UCSD-AML1 (cell line): Measurements from ENCODE around the gene PHF21B.

ENCODE experiments used
- DNase-seq: peaks from one replicate; lab custom pipeline; 2025; ENCODE audit not compliant: unreplicated experiment; lab: John Stamatoyannopoulos, UW

PHF21B gene

DNA sequence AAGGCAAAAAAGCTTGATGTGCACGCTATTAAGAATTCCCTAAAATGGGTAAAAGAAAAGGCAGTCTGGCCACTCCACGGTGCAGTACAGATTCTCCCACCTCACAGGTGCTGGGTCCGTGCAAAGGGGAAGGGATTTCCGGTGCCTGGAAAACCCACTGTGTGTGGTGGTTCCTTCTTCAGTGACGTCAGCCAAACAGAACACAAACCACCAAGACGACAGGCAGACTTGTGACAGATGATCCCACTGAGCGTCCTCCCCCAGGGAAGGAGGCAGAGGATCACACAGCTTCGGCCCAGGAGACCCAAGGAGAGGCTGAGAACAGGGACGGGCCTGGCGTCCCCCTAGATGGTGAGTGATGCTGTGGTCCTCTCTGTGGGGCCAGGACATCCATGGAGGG, 18.6 kb downstream of the PHF21B start:
- no peak for DNase-seq

DNA sequence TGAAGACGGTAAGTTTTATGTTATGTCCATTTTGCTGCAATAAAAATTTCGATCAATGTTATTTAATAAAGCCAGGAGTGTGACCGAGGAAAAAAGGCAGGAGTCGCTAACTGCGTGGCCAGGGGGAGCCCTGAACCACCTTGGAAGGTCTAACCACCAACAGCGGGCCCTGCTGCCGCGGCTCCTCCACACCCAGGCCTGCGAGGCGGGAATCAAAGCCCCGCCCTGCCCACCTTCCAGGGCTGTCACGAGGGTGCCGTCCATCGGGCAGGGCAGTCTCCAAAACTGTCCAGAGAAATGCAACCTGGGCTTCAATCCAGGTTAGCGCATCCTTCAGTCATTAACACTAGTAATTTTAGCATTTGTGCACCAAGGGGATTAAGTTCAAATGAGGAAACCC, 19.0 kb downstream of the PHF21B start:
- DNase-seq = no peak

GRCh38 chr22:44990328-44990727, 19.5 kb downstream of the PHF21B start:
- DNase-seq = no peak

- DNase-seq = no peak
Measured at GRCh38 chr22:44988671-44989070, 21.1 kb downstream of the PHF21B start.

DNA sequence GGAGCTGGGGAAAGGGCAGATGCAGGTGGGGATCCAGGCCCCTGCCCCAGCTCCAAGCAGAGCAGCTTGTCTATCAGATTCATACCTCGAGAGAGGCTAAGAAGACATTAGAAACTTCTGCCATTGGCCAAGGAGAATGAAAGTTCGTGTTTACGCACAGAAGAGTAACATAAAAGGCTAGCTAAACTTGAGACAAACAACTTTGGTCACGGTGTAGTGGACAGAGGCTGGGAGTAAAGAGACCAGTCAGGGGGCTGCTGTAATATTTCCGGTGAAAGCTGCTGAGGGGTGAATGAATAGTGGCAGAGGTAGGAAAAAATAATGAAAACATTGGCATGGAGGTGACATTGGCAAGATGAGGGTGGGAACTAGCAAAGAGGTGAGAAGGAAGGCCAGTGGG, 22.9 kb downstream of the PHF21B start:
- no peak for DNase-seq

DNA sequence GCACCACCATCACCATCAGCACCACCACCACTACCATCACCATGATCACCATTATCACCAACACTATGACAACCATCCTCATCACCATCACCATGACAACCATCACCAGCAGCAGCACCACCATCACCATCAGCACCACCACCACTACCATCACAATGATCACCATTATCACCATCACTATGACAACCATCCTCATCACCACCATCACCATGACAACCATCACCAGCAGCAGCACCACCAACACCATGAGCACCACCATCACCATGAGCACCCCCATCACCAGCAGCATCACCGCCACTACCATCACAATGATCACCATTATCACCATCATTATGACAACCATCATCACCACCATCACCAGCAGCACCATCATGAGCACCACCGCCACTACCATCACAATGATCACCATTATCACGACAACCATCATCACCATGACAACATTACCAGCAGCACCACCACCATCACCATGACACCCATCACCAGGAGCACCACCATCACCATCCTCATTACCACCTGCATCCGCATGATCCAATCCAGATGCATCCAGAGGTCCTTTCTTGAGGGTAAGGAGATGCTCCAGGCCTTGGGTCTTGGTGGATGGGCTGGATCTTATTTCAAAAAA, 23.8 kb downstream of the PHF21B start:
- no peak for DNase-seq

- no peak for DNase-seq
Measured at GRCh38 chr22:44983878-44984482, 25.8 kb downstream of the PHF21B start.

DNA sequence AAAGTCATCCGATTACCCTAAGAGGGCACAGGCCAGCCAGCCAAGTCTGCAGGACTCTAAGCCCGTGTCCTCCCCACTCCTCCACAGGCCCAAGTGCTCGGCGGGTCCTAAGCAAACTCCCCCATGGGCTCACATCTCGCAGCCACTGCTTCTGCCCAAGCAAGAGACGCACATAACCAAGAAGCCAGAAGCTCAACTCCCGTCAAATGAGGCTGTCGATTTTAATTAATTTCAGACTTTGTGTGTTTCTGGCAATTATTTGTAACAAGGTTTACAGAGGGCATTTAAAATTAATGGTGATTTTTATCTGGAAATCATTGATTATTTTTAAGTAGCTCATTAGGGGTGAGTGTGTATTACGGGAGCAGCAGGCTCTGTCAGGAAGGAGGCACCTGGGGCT, 27.4 kb downstream of the PHF21B start:
- no peak for DNase-seq

DNA sequence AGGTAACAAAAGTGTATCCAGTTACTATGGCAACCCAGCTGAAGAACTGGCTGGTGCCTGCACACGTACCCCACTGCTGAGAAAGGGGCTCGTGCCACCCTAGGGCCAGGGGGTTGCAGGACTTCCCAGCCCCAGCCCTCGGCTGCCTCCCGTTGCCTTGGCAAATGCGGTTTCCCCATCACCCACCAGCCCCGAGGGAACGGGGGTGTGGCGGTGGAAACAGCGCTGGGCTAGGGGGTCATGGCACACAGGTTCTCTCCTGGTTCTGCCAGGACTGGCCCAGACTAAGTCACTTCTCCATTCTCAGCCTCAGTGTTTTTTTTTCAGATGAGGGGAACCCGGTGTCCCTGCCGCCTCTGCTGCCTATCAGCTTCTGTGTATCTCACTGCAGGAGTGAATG, 27.9 kb downstream of the PHF21B start:
- DNase-seq = no peak

DNA sequence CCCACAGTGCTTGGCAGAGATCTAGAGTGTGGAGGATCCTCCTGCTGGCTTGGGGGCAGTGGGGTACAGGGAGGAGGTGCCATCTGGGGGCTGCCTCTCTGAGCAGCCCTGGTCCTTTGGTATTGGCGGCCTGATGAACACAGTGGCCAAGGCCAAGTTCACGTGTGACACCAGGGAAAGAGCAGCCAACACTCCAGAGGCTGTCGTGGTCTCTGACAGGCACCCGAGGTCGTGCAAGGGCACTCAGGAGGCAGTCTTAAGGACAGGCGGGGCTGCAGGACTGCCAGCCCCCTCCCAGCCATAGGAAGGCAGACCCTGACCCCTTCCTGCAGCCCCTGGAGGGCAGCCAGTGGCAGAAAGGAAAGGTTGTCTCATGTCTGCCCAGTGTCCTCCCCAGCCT, 30.7 kb downstream of the PHF21B start:
- no peak for DNase-seq

DNA sequence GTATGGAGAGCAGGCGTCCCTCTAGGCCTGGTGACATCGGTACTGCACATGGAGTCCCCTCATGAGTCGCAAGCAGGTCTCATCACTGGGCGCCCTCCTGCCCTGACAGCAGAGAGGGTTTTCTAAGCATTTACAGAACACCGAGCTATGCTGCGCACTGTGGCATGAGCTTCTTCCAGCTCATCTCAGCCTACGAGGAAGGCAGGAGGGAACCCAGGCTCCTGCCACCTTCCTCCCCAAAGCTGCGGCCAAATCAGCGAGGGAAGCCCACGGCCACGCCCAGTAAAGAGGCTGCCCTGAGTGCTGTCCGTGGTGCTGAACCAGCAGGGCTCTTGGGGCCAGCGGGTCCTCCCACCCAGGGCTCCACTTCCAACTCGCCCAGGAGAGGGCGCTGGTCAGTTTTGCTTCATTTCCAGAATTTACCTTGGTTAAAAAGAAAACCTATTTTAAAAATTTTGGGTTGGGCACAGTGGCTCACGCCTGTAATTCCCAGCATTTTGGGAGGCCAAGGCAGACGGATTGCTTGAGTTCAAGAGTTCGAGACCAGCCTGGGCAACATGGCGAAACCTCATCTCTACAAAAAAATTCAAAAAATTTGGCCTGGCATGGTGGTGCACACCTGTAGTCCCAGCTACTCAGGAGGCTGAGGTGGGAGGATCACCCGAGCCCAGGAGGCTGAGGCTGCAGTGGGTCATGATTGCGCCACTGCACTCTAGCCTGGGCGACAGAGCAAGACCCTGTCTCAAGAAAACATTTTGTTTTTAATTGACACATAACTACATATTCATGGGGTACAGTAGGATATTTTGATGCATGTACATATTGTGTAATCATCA, 34.2 kb downstream of the PHF21B start:
- DNase-seq = peak; percentile 88

GRCh38 chr22:44974454-44974853, 35.4 kb downstream of the PHF21B start:
- DNase-seq = no peak

DNA sequence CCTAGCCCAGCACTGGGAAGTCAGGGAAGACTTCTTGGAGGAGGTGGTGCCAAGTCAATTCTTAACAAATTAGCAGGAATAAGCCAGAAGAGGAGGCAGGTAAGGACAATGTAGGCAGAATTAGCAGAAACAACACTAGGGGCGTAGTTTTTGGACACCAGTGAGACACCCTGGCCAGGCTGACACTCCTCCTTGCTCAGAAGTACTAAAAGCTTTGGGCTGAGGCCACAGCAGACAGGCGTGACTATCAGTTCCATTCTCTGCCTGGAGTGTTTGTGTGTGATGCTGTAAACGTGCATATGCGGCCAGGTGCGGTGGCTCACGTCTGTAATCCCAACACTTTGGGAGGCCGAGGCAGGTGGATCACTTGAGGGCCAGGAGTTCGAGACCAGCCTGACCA, 36.0 kb downstream of the PHF21B start:
- DNase-seq = no peak

- DNase-seq = peak; percentile 27
Measured at GRCh38 chr22:44972363-44973083, 37.3 kb downstream of the PHF21B start.

DNA sequence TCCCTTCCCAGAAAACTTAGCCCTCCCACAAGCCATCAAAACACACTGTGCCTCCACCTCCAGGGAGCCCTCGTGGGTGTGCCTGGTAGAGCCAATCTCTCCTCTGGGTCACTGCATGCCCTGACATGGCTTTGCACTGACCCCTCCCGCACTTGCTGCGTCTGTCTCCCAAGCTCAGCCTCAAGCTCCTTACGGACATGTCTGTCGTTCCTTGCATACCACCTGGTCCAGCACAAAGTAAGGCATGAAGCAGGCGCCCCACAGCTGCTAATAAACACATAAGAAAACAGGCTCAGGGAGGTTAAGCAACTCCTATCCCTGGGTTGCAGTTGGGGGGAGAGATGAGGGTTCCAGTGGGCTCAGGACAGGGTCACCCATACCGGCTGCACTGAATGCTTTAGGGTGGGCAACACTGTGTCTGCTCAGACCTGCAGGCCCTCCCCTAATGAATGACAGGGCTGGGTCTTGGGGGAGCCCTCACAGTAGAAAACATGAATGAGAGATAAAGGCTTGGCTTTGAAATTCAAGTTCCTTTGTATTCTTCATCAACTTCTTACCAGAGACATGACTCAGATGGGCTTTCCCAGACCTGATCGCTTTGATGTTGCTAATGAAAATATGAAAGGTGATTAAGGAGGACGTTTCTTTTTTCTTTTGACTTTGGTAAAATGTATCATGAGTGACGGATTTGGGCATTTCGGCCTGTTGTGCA, 38.0 kb downstream of the PHF21B start:
- DNase-seq = no peak

DNA sequence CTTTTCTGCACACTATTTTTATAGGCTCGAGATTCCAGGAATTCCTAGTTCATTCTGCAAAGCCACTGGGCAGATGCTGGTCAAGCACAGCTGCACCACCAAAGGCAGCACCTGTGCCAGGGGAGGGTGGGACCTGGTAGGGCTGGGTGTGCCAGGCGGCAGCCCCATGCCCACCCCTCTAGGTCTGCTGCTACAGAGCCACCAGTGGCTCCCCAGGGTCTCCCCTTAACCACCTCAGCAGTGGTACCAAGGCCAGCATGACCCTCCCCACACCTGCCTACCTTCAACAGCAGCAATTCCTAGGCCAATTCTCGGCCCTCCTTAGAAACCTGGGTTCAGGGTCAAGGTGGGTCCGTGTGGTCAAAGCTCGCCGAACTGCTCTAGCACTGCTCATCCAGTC, 39.5 kb downstream of the PHF21B start:
- DNase-seq = no peak

GRCh38 chr22:44969817-44970216, 40.0 kb downstream of the PHF21B start:
- DNase-seq = no peak

GRCh38 chr22:44968736-44969135, 41.1 kb downstream of the PHF21B start:
- DNase-seq = no peak

DNA sequence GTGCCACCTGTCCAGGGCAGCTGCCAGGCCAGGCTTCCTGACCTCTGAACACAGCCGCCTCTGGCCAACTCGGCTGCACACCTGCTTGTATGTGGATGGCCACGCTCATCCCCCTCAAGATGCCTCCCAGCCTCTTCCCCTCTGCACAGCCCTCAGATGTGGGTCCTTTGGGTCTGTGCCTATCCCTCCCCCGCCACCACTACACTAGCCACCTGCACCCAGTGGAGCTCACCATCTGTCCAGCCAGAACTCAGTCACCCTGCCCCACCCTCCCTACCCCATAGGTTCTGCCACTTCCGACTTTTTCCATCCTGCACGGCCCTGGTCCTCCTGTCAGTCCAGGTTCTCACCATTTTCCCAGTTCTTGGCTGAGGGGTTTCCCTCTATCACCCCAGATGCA, 44.6 kb downstream of the PHF21B start:
- DNase-seq = no peak

DNA sequence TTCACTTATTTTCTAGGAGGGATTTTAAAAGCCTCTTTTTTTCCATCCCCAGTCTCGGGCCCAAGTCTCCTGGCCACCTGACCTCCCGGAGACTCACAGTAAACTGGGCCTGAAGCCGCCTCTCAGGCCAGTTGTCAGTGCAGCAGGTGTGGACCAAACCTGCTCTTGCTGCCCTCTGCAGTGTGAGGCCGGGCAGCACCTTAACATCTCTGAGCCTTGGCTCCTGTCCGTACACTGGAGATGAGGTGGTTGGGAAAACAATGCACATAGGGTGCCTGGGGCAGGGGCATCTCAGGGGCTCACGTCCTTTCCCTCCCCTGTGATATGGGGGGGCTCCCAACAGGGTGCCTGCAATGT, 45.1 kb downstream of the PHF21B start:
- no peak for DNase-seq
